ENCODE measurements around the gene FOXN3.

Gene FOXN3

GRCh38 chr14:89382901-89383845, 33.9 kb downstream of the FOXN3 start:
- no peak for DNase-seq (ENCODE audit: low spot score)

GRCh38 chr14:89382487-89382886, 34.5 kb downstream of the FOXN3 start:
- DNase-seq (ENCODE audit: low spot score): no peak

GRCh38 chr14:89379891-89380820, 36.9 kb downstream of the FOXN3 start:
- DNase-seq (ENCODE audit: low spot score): no peak

- no peak for DNase-seq (ENCODE audit: low spot score)
Measured at GRCh38 chr14:89379006-89379405, 38.0 kb downstream of the FOXN3 start.

GRCh38 chr14:89378119-89378518, 38.9 kb downstream of the FOXN3 start:
- DNase-seq (ENCODE audit: low spot score): no peak

- DNase-seq (ENCODE audit: low spot score): no peak
Measured at GRCh38 chr14:89377544-89377943, 39.5 kb downstream of the FOXN3 start.

GRCh38 chr14:89374908-89375307, 42.1 kb downstream of the FOXN3 start:
- DNase-seq (ENCODE audit: low spot score): no peak

GRCh38 chr14:89373185-89373584, 43.8 kb downstream of the FOXN3 start:
- no peak for DNase-seq (ENCODE audit: low spot score)

GRCh38 chr14:89372512-89372883, 44.5 kb downstream of the FOXN3 start:
- DNase-seq (ENCODE audit: low spot score): no peak

- DNase-seq (ENCODE audit: low spot score): no peak
Measured at GRCh38 chr14:89371585-89372511, 45.2 kb downstream of the FOXN3 start.

GRCh38 chr14:89370781-89371180, 46.3 kb downstream of the FOXN3 start:
- DNase-seq (ENCODE audit: low spot score): no peak

- no peak for DNase-seq (ENCODE audit: low spot score)
Measured at GRCh38 chr14:89370381-89370780, 46.7 kb downstream of the FOXN3 start.

GRCh38 chr14:89369656-89370055, 47.4 kb downstream of the FOXN3 start:
- DNase-seq (ENCODE audit: low spot score): no peak

- peak; percentile 25 for DNase-seq (ENCODE audit: low spot score)
Measured at GRCh38 chr14:89368490-89369477, 48.2 kb downstream of the FOXN3 start.

- no peak for DNase-seq (ENCODE audit: low spot score)
Measured at GRCh38 chr14:89367779-89368120, 49.3 kb downstream of the FOXN3 start.

- DNase-seq (ENCODE audit: low spot score): no peak
Measured at GRCh38 chr14:89366864-89367778, 49.9 kb downstream of the FOXN3 start.

- DNase-seq (ENCODE audit: low spot score): no peak
Measured at GRCh38 chr14:89365061-89365801, 51.8 kb downstream of the FOXN3 start.

GRCh38 chr14:89364316-89364715, 52.7 kb downstream of the FOXN3 start:
- DNase-seq (ENCODE audit: low spot score): no peak

- DNase-seq (ENCODE audit: low spot score): no peak
Measured at GRCh38 chr14:89360277-89360676, 56.8 kb downstream of the FOXN3 start.

Data from hematopoietic multipotent progenitor cell treated with erythropoietin and hydrocortisone succinate and interleukin-3 and kit ligand, for 17 days (in vitro differentiated cells).